HG02571 (cell line): Measurements from ENCODE around the gene CCDC57.

Experiments
- ATAC-seq: cut with Tn5 transposase; IDR thresholded peaks from one replicate; pipeline ENCODE4 v1.9.1; 2021; ENCODE audit warnings: mild to moderate bottlenecking, moderate library complexity; ENCODE audit not compliant: unreplicated experiment

The CCDC57 gene

DNA sequence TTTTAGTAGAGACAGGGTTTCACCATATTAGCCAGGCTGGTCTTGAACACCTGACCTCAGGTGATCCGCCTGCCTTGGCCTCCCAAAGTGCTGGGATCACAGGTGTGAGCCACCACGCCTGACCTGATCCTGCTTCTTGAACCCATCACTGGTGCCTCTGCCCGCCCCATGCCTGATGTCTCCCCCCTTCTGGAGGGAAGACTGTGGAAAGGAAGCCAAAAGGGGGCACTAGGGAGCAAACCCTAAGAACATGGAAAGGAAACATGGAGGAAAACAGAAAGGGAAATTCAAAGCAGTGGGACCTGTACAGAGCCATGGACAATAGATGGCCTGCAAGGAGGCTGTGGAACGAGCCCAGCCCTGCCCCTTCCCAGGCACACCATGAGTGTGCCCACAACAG, 83.5 kb downstream of the CCDC57 start:
- ATAC-seq = no peak

DNA sequence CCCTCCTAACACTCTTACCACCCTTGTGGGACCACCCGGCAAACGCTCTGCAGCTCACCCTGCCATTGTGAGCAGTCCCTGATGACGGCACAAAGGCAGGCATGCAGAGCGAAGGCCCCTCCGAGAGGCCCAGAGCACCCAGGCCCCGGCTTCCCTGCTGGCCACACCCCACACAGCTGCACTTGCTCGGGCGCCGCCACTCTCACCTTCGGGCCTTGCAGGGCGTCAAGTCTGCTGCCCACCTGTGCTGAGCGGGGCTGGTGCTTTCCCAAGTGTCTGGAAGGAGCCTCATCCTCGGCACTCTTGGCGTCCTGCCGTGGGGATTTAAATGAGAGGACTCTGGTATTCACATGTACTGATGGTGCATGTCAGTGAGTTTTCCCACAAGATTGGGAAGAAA, 84.4 kb downstream of the CCDC57 start:
- no peak for ATAC-seq

DNA sequence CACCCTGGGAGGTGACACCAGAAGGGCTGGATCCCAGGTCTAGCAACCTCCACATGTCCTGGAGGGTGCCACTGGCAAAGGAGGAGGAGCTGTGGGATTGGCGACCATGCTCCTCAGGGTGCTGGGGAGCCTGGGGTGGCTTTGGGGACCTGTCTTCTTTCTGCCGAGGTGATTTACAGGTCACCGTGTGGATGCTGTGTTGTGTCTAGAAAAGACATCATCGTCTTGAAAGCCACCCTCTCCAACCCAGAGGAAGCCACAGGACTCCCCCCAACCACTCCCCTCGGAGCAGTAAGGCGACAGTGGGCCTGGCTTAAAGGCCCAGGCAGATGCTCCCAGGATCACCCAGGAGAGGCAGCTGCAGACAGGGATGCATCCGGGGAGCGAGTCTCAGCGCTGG, 84.9 kb downstream of the CCDC57 start:
- ATAC-seq = no peak

DNA sequence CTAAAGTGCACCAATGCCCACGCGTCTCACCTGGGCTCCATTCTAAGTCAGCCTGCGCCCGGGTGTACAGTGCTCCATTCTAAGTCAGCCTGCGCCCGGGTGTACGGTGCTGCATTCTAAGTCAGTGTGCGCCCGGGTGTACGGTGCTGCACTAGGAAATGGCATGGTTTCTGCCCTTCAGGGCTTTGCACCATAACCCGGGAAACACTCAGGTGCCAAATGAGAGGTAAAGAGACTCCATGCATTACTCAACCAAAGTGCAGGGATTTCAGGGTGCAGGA, 85.4 kb downstream of the CCDC57 start:
- ATAC-seq = no peak

DNA sequence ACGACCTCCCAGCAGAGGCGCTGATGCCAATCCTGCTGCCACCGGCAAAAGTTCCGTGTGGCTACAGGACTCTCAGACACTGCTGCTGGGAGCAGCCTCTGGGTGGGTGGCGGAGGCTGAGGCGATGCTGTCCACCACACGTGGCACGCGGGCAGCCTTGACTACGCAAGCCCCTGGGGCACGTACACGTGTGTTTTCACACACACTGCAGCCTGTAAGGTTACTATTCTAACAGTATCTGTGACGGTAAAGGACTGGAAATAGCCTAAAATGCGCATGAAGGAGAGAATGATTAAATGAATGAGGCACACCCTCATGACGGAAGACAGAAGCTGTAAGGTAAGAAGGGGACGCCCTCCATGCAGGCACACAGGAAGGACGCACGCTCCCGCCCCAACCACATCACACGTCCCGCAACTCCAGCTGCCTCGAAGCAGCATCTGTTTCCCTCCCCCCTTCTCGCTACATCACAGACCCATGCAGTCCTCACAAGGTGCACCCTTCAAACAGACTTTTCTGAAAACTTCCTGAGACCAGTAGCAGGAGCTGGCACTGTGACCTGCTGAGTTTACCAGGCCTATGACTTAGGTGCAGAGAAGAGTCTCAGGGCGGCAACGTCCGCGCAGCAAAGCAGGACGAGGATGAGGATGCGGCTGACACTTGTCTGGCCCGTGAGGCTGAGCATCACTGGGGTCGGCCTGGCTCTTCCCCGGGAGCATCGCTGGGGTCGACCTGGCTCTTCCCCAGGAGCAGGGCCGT, 85.9 kb downstream of the CCDC57 start:
- no peak for ATAC-seq

DNA sequence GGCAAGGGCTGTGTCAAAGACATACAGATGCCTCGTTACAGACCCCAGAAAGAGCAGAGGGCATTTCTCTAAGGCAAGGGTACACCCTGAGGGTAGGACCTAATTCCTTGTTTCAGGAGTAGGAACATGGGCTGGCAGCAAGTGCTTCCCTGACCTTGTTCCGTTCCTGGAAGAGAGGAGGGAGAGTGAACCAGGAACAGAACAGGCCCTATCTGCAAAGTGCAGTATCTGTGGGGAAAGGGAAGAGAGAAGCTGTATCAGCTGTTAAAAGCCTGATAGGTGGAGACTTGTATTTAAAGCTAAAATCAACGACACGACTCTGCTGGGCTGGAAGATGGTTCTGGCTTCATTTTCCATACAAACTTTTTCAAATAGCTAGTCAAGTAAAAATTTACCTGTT, 88.5 kb downstream of the CCDC57 start:
- no peak for ATAC-seq

DNA sequence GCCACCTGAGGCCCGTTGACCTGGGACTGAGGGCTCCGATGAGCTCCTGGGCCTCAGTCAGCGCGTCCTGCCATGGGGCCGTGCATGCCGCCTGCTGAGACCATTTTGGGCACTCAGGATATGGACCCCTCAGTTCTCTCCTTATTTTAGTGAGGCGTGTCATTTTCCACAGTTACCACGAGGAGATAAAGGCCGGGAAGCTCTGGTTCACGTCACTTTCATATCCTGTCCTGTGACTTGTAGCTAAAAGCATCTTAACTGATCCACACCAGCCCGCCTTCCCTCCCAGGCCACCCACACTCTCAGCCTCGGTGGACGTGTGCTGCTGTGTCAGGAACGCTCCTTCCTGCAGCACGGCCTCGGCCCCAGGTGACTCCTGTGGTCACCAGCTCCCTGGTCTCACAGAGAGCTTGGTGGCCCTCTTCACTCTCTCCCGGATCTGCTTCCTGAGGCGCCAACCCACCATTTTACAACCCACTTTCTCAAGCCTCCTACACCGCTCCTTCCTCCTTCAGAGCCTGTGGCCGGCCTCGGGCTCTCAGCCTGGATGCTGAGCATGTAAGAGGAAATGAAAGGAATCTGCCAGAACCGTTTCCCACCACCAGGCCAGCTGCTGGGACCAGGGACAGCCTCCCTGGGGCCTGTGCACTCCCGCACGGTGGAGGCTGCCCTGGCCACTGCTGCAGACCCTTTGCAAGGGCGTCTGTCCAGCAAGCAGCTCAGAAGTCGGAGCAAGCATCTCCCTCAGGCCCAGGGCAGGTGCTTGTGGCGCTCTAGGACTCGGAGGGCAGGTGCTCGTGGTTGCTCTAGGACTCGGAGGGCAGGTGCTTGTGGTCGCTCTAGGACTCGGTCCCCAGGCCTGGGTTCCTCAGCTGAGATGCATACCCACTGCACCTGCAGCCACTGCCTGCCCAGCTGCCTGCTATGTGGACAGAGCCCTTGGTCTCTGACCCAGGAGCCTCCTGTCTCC, 90.7 kb downstream of the CCDC57 start:
- no peak for ATAC-seq

DNA sequence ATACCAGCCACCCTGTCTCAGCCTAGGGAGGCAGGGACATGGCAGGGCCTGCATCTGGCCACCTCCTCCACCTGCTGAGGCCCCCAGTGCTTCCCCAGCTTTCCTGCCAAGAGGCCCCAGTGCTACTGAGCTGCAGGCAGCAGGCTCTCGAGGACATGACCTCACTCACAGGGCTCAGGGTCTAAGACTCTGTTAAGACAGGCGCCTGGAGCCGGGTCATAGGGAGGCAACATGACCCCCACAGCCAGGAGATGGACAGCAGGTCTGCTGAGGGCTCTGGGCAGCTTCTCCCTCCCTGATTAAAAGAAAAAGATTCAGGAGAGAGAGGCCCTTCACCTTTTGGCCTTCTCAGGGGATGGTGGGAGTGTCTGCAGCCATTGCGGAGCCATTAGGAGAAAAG, 91.4 kb downstream of the CCDC57 start:
- no peak for ATAC-seq

DNA sequence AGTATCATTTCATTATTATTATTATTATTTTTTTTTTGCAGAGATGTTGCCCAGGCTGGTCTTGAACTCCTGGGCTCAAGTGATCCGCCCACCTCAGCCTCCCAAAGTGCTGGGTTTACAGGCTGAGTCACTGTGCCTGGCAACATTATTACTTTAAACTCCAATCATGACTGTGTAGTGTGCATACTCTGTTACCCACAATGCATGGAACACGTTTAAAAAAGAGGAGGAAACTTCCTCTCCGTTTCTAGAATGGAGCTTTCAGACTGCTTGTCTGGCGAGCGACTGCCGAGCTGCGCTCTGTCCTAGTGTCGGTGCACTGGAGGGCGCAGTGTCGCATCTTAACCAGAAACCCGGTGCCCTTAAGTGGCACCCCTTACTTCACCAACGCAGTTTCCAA, 92.5 kb downstream of the CCDC57 start:
- no peak for ATAC-seq

DNA sequence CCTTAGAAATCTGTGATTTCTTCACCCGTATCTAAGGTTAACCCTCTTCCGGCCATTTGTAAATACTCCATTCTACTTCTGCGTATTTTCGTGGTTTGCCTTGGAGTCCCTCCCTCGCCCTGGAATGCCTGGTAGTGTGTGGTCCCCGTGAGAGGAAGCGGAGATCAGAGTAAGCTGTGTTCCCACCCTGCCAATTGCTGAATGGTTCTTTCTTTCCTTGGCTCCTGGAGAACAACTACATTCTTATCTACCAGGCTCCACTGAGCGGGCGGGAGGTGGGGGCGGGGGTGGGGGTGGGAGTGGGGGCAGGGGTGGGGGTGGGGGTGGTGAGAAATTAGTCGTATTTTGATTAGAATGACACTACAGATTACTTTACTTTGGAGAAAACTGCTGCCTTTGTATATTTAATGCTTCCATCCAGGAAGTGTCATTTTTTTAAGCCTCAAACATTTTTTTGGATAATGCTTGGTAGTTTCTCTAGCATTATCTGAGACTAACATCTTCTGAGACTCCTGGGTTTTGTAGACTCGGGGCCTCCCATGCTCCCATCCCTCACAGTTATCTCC, 93.7 kb downstream of the CCDC57 start:
- ATAC-seq = no peak

DNA sequence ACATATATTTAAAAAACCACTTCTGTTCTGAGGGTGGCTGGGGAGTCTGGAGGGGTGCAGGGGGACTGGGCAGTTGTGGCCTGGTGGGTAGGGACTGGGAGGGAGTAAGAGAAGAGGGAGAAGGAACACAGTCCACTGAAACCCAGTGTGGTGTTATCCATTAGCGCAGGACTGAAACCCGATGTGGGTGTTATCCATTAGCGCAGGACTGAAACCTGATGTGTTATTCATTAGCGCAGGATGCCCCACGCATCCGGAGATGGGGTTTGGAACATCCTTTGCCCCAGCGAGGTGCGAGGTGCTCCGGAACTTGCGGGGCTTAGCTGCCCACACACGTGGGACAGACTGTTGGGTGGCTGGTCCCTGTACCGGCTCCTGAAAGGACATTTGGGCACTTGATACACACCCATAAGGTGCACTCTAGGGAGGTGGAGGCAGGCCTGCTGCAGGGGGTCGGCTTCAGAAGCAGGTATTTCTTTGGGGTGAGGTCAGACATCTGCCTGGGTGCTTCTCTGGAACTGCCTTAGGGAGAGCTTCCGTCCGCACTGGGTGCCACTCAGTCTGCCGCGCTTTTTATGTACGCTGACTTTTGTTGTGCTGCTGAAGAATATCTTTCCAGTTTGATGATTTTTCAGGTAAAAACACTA, 94.4 kb downstream of the CCDC57 start:
- ATAC-seq = no peak

DNA sequence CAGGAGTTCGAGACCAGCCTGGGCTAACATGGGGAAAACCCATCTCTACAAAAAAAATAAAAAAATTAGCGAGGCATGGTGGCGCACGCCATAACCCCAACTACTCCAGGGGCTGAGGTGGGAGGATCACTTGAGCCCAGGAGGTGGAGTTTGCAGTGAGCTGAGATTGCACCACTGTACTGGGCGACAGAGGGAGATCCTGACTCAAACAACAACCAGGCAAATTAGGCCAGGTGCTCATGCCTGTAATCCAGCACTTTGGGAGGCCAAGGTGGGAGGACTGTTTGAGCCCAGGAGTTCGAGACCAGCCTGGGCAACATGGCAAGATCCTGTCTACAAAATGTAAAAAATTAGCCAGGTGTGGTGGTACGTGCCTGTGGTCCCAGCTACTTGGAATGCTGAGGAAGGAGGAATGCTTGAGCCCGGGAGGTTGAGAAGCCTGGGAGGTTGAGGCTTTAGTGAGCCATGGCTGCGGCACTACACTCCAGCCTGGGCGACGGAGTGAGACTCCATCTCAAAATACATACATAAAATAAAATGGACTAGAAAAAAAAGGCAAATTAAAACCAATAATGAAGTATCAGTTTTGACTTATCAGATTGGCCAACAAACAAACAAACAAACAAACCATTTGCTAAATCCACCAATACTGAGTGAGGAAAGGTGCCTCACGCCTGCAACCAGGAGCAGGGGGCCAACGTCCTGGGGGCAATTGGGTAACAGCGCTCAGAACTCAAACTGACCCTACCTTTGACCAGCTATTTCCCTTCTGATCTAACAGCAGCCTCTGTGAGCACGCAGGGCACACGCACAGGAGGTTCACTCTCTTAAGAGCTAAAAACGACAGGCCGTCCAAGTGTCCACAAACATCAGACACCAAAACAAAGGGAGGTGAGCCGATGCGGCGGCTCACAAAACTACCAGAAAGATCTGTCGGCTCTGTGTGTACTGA, 95.2 kb downstream of the CCDC57 start:
- no peak for ATAC-seq

DNA sequence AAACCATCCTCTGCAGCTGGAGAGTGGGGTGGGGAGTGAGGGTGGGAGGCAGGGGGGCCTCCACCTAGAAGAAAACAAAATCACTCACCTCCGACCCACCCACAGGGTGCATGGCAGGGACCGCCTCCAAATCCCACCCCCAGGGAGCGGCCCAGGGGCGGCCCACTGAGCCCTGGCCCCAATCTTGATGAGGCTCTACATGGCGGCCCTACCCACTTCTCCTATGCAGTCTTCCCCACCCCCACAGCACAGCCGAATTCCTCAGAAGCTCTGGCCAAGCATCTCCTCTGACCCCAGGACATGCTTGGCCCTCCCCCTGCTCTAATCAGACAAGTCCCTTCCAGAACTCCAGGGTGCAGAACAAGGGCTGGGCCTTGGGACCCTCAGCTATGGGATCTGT, 96.4 kb downstream of the CCDC57 start:
- ATAC-seq = no peak

DNA sequence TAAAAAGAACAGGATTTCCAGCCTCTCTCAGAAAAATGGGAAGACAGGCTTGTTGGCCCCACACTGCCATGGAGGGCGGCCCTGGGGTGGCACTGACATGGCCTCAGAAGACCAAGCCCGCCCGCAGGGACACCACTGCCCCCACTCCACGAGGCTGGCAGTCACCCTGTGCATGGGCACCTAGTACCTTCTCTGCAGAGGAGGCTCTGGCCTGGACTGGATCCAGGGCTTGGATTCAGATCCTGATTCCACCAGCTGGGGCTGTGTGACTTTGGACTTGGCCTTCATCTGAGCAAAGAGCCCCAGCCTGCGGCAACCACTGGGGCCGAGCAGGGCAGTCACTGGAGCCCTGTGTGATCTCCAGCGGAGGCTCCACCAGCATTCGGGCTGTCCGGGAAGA, 97.8 kb downstream of the CCDC57 start:
- no peak for ATAC-seq

DNA sequence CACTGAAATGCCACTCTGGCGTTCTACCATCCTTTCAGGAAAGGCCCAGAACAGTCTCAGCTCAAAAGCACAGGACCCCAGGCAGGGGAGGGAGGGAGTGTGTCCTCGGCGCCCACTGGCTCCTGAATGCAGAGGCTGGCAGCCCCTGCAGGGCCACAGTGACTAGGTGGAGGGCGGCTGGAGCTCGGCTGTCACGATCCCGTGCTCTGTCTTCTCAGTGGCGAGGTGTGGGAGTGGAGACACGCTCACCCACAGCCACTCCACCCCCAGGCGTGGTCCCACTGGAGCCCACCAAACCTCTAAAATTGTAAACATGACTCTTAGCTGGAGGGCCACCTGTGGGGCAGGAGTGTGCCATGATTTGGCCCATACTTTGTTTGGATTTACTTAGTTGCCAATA, 98.2 kb downstream of the CCDC57 start:
- ATAC-seq = no peak

DNA sequence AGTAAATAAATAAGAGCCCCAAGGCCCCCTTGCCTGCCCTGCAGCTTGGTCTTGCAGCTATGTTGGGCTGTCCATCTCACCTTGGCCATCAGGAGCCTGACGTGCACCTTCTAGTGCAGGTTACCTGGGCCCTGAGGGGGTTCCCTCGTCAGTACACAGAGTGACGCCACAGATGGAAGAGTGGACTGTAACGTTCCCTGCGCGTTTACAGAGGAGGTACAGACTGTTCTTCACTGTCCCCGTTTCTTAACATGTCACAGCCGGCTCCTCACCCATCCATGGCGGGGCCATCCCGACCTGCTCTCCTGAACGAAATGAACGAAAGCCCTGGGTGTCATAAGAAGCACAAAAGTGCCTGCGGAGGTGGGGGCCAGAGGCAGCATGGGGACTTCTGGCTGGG, 98.7 kb downstream of the CCDC57 start:
- ATAC-seq = no peak

DNA sequence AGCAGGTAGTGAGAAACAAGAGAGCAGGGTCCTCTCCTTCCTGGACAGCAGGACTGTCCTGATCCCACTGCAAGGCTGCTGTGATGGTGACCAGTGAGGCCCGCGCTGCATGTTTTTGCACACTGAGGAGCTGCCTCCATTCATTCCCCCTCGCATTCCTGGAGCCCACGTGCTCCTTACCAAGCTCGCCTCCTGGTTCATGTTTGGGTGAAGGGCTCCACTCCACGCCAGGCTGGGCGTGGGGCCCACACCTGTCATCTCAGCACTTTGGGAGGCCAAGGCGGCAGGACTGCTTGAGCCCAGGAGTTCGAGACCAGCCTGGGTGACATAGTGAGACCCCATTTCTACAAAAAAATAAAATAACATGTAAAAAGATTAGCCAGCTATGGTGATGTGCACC, 99.2 kb downstream of the CCDC57 start:
- ATAC-seq = no peak

DNA sequence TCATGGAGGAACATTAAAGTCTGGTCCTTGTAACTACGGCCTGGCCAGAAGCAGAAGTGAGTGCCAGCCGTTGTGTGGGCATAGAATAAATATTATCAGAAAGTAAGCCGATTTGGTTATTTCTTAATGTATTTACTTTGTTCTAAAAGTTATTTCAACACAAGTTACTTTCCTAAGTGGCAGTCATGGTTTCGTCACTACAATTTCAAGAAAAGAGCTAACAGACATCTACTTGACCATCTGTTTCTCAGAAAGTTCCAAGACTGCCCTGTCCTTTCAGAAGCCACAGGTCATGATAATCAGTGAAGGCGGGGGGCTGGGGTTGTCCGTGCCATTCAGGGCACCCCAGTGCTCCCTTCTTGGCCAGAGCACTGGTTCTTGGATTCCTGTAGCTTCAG, 99.7 kb downstream of the CCDC57 start:
- no peak for ATAC-seq

DNA sequence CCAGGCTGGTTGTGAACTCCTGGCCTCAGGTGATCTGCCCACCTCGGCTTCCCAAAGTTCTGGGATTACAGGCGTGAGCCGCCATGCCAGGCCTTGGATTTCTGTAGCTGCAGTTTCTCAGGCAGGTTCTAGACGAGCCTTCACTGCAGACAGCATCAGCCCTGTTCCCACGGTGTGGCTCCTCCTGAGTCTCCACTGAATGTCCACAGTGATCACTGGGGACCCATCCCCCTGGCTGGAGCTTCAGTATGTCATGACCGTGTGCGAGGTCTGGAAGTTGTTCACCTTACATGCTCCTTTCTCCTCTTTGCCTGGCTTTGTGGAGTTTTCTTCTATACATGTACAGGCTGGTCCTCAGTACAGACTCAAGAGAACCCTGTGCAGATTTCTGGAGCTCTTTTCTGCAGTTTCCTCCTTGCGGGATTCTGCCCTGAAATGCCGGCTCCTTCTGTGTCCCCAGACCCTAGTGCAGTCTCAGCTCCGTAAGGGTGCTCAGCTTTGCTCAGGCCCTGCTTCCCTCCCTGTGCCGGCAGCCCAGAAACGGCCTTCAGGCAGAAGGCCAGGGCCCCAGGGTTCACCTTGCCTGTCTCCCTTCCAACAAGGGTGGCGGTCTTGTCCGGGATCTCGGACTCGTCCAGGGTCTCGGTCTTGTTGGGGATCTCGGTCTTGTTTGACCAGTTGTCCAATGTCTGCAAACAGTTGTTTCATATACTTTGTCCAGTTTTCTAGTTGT, 100.3 kb downstream of the CCDC57 start:
- ATAC-seq = no peak

DNA sequence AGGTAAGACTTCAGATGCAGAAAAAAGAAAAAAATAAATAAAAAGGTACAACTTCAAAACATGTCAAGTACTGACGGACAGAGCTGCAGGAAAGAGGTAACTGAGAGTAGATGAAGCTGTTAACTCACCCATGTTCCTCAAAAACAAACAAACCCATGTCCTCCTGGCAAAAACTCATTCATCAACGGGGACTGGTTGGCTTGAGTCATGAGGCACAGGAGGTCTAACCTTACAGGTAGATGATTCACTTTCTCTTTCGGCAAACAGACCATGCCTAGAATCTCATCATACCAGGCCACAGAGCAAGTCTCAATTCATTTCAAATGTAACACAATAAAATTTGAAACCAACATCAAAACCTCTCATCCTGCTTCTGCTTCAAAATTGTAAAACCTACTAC, 102.3 kb downstream of the CCDC57 start:
- ATAC-seq = no peak
